PC-9 (cell line): ENCODE data around the gene COX6A1.

ENCODE experiments used
- EZH2 ChIP-seq: fragments of 200-600 bp; sonication (generic); IDR thresholded peaks from 2 replicates; pipeline ENCODE4 v1.8.0; 2017; ENCODE audit warnings: antibody characterized with exemption, low read depth
- TF ChIP-seq, protein P1 (sequence below): fragments of 200-600 bp; sonication (generic); conservative IDR thresholded peaks from 2 replicates; pipeline ENCODE4 v1.6.1; 2017; ENCODE audit warnings: mixed run types, antibody characterized with exemption, mild to moderate bottlenecking, moderate library complexity

DNA sequence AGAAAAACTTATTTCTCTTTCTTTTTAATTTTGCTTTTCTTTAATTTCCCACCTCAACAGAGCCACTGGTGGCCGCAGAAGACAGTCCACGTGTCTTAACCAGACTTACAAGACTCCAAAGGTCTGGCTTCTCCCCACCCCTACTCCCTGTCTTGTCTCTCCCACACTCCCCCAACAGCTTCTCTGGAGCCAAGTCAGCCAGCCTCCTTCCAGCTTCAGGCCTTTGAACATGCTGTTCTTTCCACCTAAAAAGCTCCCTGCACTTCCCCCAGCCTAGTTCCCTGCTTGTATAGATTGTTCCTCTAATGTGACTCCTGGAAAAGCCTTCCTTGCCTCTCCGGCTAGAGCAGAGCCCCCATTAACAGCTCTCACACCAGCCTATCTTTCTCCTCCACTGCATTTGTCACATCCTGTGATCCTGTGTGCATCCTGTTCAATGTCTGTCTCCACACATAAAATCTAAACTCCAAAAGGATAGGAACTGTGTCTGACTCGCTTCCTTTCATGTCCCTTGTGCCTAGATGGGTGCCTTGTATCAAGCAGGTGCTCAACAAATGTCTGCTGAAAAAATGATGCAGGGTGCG, 50.2 kb downstream of the COX6A1 start:
- TF ChIP-seq, protein P1, sequence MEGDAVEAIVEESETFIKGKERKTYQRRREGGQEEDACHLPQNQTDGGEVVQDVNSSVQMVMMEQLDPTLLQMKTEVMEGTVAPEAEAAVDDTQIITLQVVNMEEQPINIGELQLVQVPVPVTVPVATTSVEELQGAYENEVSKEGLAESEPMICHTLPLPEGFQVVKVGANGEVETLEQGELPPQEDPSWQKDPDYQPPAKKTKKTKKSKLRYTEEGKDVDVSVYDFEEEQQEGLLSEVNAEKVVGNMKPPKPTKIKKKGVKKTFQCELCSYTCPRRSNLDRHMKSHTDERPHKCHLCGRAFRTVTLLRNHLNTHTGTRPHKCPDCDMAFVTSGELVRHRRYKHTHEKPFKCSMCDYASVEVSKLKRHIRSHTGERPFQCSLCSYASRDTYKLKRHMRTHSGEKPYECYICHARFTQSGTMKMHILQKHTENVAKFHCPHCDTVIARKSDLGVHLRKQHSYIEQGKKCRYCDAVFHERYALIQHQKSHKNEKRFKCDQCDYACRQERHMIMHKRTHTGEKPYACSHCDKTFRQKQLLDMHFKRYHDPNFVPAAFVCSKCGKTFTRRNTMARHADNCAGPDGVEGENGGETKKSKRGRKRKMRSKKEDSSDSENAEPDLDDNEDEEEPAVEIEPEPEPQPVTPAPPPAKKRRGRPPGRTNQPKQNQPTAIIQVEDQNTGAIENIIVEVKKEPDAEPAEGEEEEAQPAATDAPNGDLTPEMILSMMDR: no peak
- no peak for TF ChIP-seq EZH2
